ENCODE measurements around the gene DNMT3B. TPM values are rescaled to one million over a fixed set of nuclear protein-coding genes. Genes with fewer than 3 reads are reported as not detected.

DNMT3B gene
- total RNA-seq, 4 donors from 2014 or later, result 2.2 to 2.7 (median 2.3) TPM

GRCh38 chr20:32731882-32732266 lies 30.3 kb upstream of the DNMT3B start:
- Histone ChIP-seq H3K27me3 (no peaks in the 10 kb centered on the region), H3K27ac (peak overlapping the region; percentile 73 to 81 (median 78)), H3K4me1 (peaks cover 56 to 74% of the 10 kb centered on the region in 2 donors), H3K4me3 (replicated peaks in 1 of 3) (no peak overlapping the region), H3K36me3 (no peaks in the 10 kb centered on the region), H3K9me3 (no peaks in the 10 kb centered on the region)
- intact Hi-C loops (cut with DNase I), result no loop called here
- 25 to 33% methylated on average over 4 of the region's 4 CpGs for WGBS, 2 donors
- DNase-seq, result peak; percentile 91
- TF ChIP-seq POLR2A (IDR thresholded peaks at IDR 0.05) (no peak), CTCF (IDR thresholded peaks at IDR 0.05) (no peak)

GRCh38 chr20:32737371-32738223 lies 24.6 kb upstream of the DNMT3B start:
- H3K4me3 ChIP-seq (replicated peaks in 1 of 3), result no peak overlapping the region
- no peak for TF ChIP-seq CTCF (IDR thresholded peaks at IDR 0.05)
- no peak for TF ChIP-seq POLR2A (IDR thresholded peaks at IDR 0.05)
- H3K27ac ChIP-seq, result peak overlapping the region; percentile 51 to 75 (median 58)
- peaks cover 34 to 39% of the 10 kb centered on the region in 2 donors for H3K4me1 ChIP-seq
- H3K27me3 ChIP-seq, result no peaks in the 10 kb centered on the region
- no peaks in the 10 kb centered on the region for H3K36me3 ChIP-seq
- no peaks in the 10 kb centered on the region for H3K9me3 ChIP-seq
- no peak for DNase-seq
- intact Hi-C loops (cut with DNase I), result no loop called here
- 52% methylated on average over 7 of the region's 7 CpGs for WGBS, 2 donors

- no peaks in the 10 kb centered on the region for H3K27me3 ChIP-seq
- WGBS, 2 donors, result 94 to 97% methylated on average over 5 of the region's 5 CpGs
- TF ChIP-seq POLR2A (IDR thresholded peaks at IDR 0.05) (no peak), CTCF (IDR thresholded peaks at IDR 0.05) (no peak)
- peaks cover 17 to 36% of the 10 kb centered on the region in 2 donors for H3K4me1 ChIP-seq
- H3K4me3 ChIP-seq (replicated peaks in 1 of 3), result no peak overlapping the region
- no peak for DNase-seq
- H3K36me3 ChIP-seq, result no peaks in the 10 kb centered on the region
- no peaks in the 10 kb centered on the region for H3K9me3 ChIP-seq
- H3K27ac ChIP-seq, result no peak overlapping the region
- intact Hi-C loops (cut with DNase I), result no loop called here
These were observed 21.0 kb upstream of the DNMT3B start for GRCh38 chr20:32741151-32741550.

- H3K27me3 ChIP-seq, result no peaks in the 10 kb centered on the region
- 11 to 12% methylated on average over 25 of the region's 25 CpGs for WGBS, 2 donors
- H3K36me3 ChIP-seq, result no peaks in the 10 kb centered on the region
- peaks cover 15 to 30% of the 10 kb centered on the region in 2 donors for H3K4me1 ChIP-seq
- TF ChIP-seq CTCF (IDR thresholded peaks at IDR 0.05), result no peak
- TF ChIP-seq POLR2A (IDR thresholded peaks at IDR 0.05), result no peak
- peak overlapping the region; percentile 63 to 96 (median 81) for H3K4me3 ChIP-seq (replicated peaks in 1 of 3)
- intact Hi-C loops (cut with DNase I), result no loop called here
- no peaks in the 10 kb centered on the region for H3K9me3 ChIP-seq
- DNase-seq, result no peak
- H3K27ac ChIP-seq, result peak overlapping the region; percentile 79 to 93 (median 87)
These were observed 19.6 kb upstream of the DNMT3B start for GRCh38 chr20:32742322-32743236.

All from thyroid gland (tissue), 4 donors.